ENCODE measurements around the gene RAB25. TPM values are rescaled to one million over a fixed set of nuclear protein-coding genes. Genes with fewer than 3 reads are reported as not detected.

The RAB25 gene
- polyA plus RNA-seq, 2 of the 4 experiments (the other 2 are of a cell fraction): not detected

GRCh38 chr1:156054500-156055280 lies 6.3 kb upstream of the RAB25 start, which contains the start of gene LAMTOR2 (continued):
- TF ChIP-seq REST (IDR thresholded peaks at IDR 0.05): peak; percentile 42; the same call in 1 of the 2 replicates
- TF ChIP-seq CBX2 (IDR thresholded peaks at IDR 0.05; ENCODE audit: borderline replicate concordance, low read depth): no peak
- TF ChIP-seq TP53 (CRISPR knock-in tag; IDR thresholded peaks at IDR 0.05): no peak
- TF ChIP-seq EHF (CRISPR knock-in tag; IDR thresholded peaks at IDR 0.05): no peak
- peak; percentile 51; the same call in 1 of the 2 replicates for TF ChIP-seq PBX3 (IDR thresholded peaks at IDR 0.05)
- TF ChIP-seq MAFK (IDR thresholded peaks at IDR 0.05; ENCODE audit: partially characterized antibody): no peak
- no peak for TF ChIP-seq JUNB (IDR thresholded peaks at IDR 0.05)
- no peak for TF ChIP-seq NPAS2 (CRISPR knock-in tag; IDR thresholded peaks at IDR 0.05; ENCODE audit: borderline replicate concordance)
- no peak for TF ChIP-seq FOXS1 (CRISPR knock-in tag; IDR thresholded peaks at IDR 0.05)
- TF ChIP-seq JUN (IDR thresholded peaks at IDR 0.05): peak; percentile 34 to 69; a peak in 2 of 5 replicates
- no peak for TF ChIP-seq KDM1A (IDR thresholded peaks at IDR 0.05; ENCODE audit: low read depth)
- TF ChIP-seq RNF2 (IDR thresholded peaks at IDR 0.05; ENCODE audit: borderline replicate concordance, low read depth): no peak
- TF ChIP-seq FOSB (CRISPR knock-in tag; IDR thresholded peaks at IDR 0.05): no peak
- TF ChIP-seq ZSCAN20 (CRISPR knock-in tag; IDR thresholded peaks at IDR 0.05): no peak
- TF ChIP-seq ATOH8 (CRISPR knock-in tag; IDR thresholded peaks at IDR 0.05; ENCODE audit: low read depth): no peak
- TF ChIP-seq KDM5A (IDR thresholded peaks at IDR 0.05): peak; percentile 55
- TF ChIP-seq SMC3 (IDR thresholded peaks at IDR 0.05): no peak
- TF ChIP-seq EHMT2 (IDR thresholded peaks at IDR 0.05; ENCODE audit: low read depth): no peak
- no peak for TF ChIP-seq BHLHE40 (IDR thresholded peaks at IDR 0.05; ENCODE audit: low read depth, low read length)
- TF ChIP-seq ESRRA (IDR thresholded peaks at IDR 0.05; ENCODE audit: borderline replicate concordance, low read length): no peak
- TF ChIP-seq ZC3H11A (IDR thresholded peaks at IDR 0.05): 0 out of 2 replicates have a peak, but pooled peaks have one; percentile 2
- no peak for TF ChIP-seq ZNF302 (CRISPR knock-in tag; IDR thresholded peaks at IDR 0.05)
- TF ChIP-seq HOXA7 (CRISPR knock-in tag; IDR thresholded peaks at IDR 0.05): no peak
- peak; percentile 99 for TF ChIP-seq MAX (IDR thresholded peaks at IDR 0.05)
